IMR-90 (cell line): ENCODE measurements around the gene TRIM71.

ENCODE experiments used
- CHD1 ChIP-seq: IDR thresholded peaks from 2 replicates; pipeline ENCODE4 v1.6.1; 2012; ENCODE audit warnings: low read depth, low read length, improper control_type of control experiment
- CTCF ChIP-seq: conservative IDR thresholded peaks from 2 replicates; pipeline ENCODE4 v1.5.1; 2012; ENCODE audit warnings: mild to moderate bottlenecking, low read depth, low read length, improper control_type of control experiment
- POLR2A ChIP-seq: IDR thresholded peaks from 2 replicates; pipeline ENCODE4 v1.6.1; 2012; ENCODE audit warnings: mild to moderate bottlenecking, low read depth, low read length
- SMC3 ChIP-seq: fragments of 150-350 bp; IDR thresholded peaks from 2 replicates; pipeline ENCODE4 v1.6.1; 2016; ENCODE audit warnings: low read depth, mild to moderate bottlenecking, antibody characterized with exemption, low read length, moderate library complexity

- TF ChIP-seq CTCF (no peak), POLR2A (no peak), CHD1 (no peak), SMC3 (no peak)
Measured at GRCh38 chr3:32919920-32920319, 102.1 kb downstream of the TRIM71 start.
